GM23338 (cell line): Measurements from ENCODE around the gene TBX18. TPM values are rescaled to one million over a fixed set of nuclear protein-coding genes. Genes with fewer than 3 reads are reported as not detected.

Source experiments
- ATAC-seq: fragments of 200-7000 bp; cut with Tn5 transposase; 3 replicates; pipeline ENCODE4 v1.9.1; 2020
- DNase-seq: peaks from one replicate; pipeline ENCODE4 v3.0.0-alpha.2; 2015; ENCODE audit warnings: low spot score
- H2AFZ ChIP-seq: fragments of 200-600 bp; sonication (generic); 2 replicates; pipeline ENCODE4 v1.8.0; 2016; ENCODE audit warnings: antibody characterized with exemption, mild to moderate bottlenecking, moderate library complexity
- H3F3A ChIP-seq: fragments of 200-600 bp; sonication (generic); replicated peaks from 2 replicates; pipeline ENCODE4 v1.8.0; 2017; ENCODE audit warnings: antibody characterized with exemption, mixed run types, low read depth
- H3K27ac ChIP-seq: fragments of 200-600 bp; sonication (generic); 2 replicates; pipeline ENCODE4 v1.6.1; 2016; ENCODE audit warnings: low read depth
- H3K27me3 ChIP-seq: fragments of 200-600 bp; sonication (generic); 2 replicates; pipeline ENCODE4 v1.8.0; 2016; ENCODE audit warnings: mild to moderate bottlenecking, mixed run types, moderate library complexity; ENCODE audit not compliant: insufficient read depth
- H3K36me3 ChIP-seq: fragments of 200-600 bp; sonication (generic); 2 replicates; pipeline ENCODE4 v1.8.0; 2016; ENCODE audit warnings: mild to moderate bottlenecking; ENCODE audit not compliant: insufficient read depth
- H3K4me1 ChIP-seq: fragments of 200-600 bp; sonication (generic); 2 replicates; pipeline ENCODE4 v1.8.0; 2016; ENCODE audit warnings: mild to moderate bottlenecking, moderate library complexity; ENCODE audit not compliant: insufficient read depth
- H3K4me2 ChIP-seq: fragments of 200-600 bp; sonication (generic); 2 replicates; pipeline ENCODE4 v1.7.1; 2017; ENCODE audit warnings: mixed run types
- H3K4me3 ChIP-seq: fragments of 200-600 bp; sonication (generic); 2 replicates; pipeline ENCODE4 v1.6.1; 2016; ENCODE audit warnings: mixed run types
- H3K79me2 ChIP-seq: fragments of 200-600 bp; sonication (generic); replicated peaks from 2 replicates; pipeline ENCODE4 v1.8.0; 2017; ENCODE audit warnings: mild to moderate bottlenecking; ENCODE audit not compliant: insufficient read depth
- H3K9me2 ChIP-seq: fragments of 200-600 bp; sonication (generic); 2 replicates; pipeline ENCODE4 v1.8.0; 2017; ENCODE audit not compliant: insufficient read depth
- H4K20me1 ChIP-seq: fragments of 200-600 bp; sonication (generic); replicated peaks from 2 replicates; pipeline ENCODE4 v1.8.0; 2017; ENCODE audit warnings: mild to moderate bottlenecking; ENCODE audit not compliant: insufficient read depth
- H3K27ac Mint-ChIP-seq: 2 replicates; pipeline ENCODE4 v1.8.0; 2020; ENCODE audit warnings: inconsistent platforms, mild to moderate bottlenecking, moderate library complexity, mixed read lengths
- H3K27me3 Mint-ChIP-seq: 3 replicates; pipeline ENCODE4 v1.8.0; 2022; ENCODE audit warnings: low read depth, mild to moderate bottlenecking, moderate library complexity, mixed read lengths, inconsistent platforms; ENCODE audit not compliant: insufficient read depth, poor library complexity
- H3K36me3 Mint-ChIP-seq: 3 replicates; pipeline ENCODE4 v1.8.0; 2021; ENCODE audit warnings: low read depth, mild to moderate bottlenecking, inconsistent platforms, moderate library complexity, mixed read lengths
- H3K4me1 Mint-ChIP-seq: 3 replicates; pipeline ENCODE4 v1.8.0; 2020; ENCODE audit warnings: mild to moderate bottlenecking, inconsistent platforms, mixed read lengths
- H3K4me3 Mint-ChIP-seq: 3 replicates; pipeline ENCODE4 v1.8.0; 2021; ENCODE audit warnings: moderate library complexity, mild to moderate bottlenecking, inconsistent platforms, mixed read lengths
- H3K9me3 Mint-ChIP-seq: 3 replicates; pipeline ENCODE4 v1.8.0; 2020; ENCODE audit warnings: moderate library complexity, mild to moderate bottlenecking, inconsistent platforms, mixed read lengths
- EZH2 ChIP-seq: fragments of 200-600 bp; sonication (generic); IDR thresholded peaks from one replicate; pipeline ENCODE4 v1.8.0; 2017; ENCODE audit warnings: antibody characterized with exemption, mild to moderate bottlenecking, low read depth; ENCODE audit not compliant: unreplicated experiment
- EZH2phosphoT487 ChIP-seq: fragments of 200-600 bp; sonication (generic); IDR thresholded peaks from one replicate; pipeline ENCODE4 v1.8.1; 2018; ENCODE audit warnings: antibody characterized with exemption; ENCODE audit not compliant: unreplicated experiment
- JUNB ChIP-seq: IDR thresholded peaks from one replicate; pipeline ENCODE4 v1.6.1; 2016; ENCODE audit warnings: antibody characterized with exemption; ENCODE audit not compliant: unreplicated experiment
- POLR2AphosphoS5 ChIP-seq: IDR thresholded peaks from 2 replicates; pipeline ENCODE4 v1.6.1; 2016; ENCODE audit warnings: antibody characterized with exemption, low read depth
- STAT1 ChIP-seq: IDR thresholded peaks from one replicate; pipeline ENCODE4 v1.6.1; 2016; ENCODE audit warnings: antibody characterized with exemption; ENCODE audit not compliant: unreplicated experiment
- ZNF114 ChIP-seq: fragments of 250-450 bp; sonication (Bioruptor Pico); IDR thresholded peaks from 2 replicates; pipeline ENCODE4 v1.5.0; 2020; ENCODE audit warnings: mild to moderate bottlenecking, moderate library complexity
- polyA plus RNA-seq: library from polyadenylated mRNA; unstranded; fragments of >200 nt; fragmentation: Nextera tagmentation; extraction: Ambion mirVana; gene quantifications from 2 replicates; pipeline ENCODE4 v1.2.1, GENCODE V29; 2016
- total RNA-seq: library from RNA; depleted of rRNA; stranded (reverse); fragments of >200 nt; shearing (Covaris generic); gene quantifications from 2 replicates; pipeline ENCODE4 v1.2.3, GENCODE V29; 2014
- TF ChIP-seq, protein P1 (sequence below): IDR thresholded peaks from 2 replicates; pipeline ENCODE4 v1.6.1; 2016; ENCODE audit warnings: antibody characterized with exemption
- TF ChIP-seq, protein P2 (sequence below), 2 experiments: fragments of 200-600 bp in 1 of 2; sonication (generic) in 1 of 2; conservative IDR thresholded peaks; 2 replicates each; pipeline versions ENCODE4 v1.5.1 to v1.6.1; 2016 to 2017; ENCODE audit warnings: antibody characterized with exemption in 2 of 2, low read depth in 2 of 2, mild to moderate bottlenecking in 2 of 2, moderate library complexity in 1 of 2
- TF ChIP-seq, protein P3 (sequence below): IDR thresholded peaks from one replicate; pipeline ENCODE4 v1.6.1; 2018; ENCODE audit warnings: antibody characterized with exemption; ENCODE audit not compliant: unreplicated experiment
- TF ChIP-seq, protein P4 (sequence below): fragments of 250-450 bp; sonication (Bioruptor Pico); IDR thresholded peaks from 2 replicates; pipeline ENCODE4 v1.5.0; 2020; ENCODE audit warnings: mild to moderate bottlenecking, moderate library complexity

TBX18 gene
- total and polyA plus RNA-seq, 2 experiments from 2014 or later: 0.03 TPM; not detected in 1

DNA sequence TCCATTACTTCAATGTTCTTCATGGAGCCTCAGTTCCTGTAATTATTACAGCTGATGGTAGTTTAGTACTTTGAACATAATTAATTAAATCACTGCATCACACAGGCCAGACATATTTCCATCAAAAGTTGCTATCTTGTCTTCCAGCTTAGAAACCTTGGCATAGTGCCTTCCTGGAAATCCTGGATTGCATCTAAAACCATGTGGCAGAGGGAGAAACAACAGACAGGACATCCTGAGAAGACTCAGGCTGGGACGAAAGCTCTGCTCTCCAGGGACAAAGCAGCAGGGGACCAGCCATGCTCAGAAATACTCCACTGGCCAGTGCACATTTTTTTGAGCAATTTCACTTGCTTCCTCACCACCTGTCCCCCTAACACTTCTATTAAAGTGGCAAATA is 55.3 kb downstream of the TBX18 start:
- H3K4me1 ChIP-seq: no peaks in the 10 kb centered on the region
- H3K9me2 ChIP-seq: no peaks in the 10 kb centered on the region
- no peaks in the 10 kb centered on the region for H3K27me3 ChIP-seq
- DNase-seq (no peak), ATAC-seq (no peak)
- H3K79me2 ChIP-seq: no peaks in the 10 kb centered on the region
- Mint-ChIP-seq H3K4me3 (no peak overlapping the region), H3K36me3 (no peaks in the 10 kb centered on the region), H3K27ac (no peak overlapping the region), H3K4me1 (no peaks in the 10 kb centered on the region), H3K27me3 (peaks cover 2% of the 10 kb centered on the region), H3K9me3 (no peaks in the 10 kb centered on the region)
- no peaks in the 10 kb centered on the region for H3F3A ChIP-seq
- H3K27ac ChIP-seq: no peak overlapping the region
- no peaks in the 10 kb centered on the region for H4K20me1 ChIP-seq
- TF ChIP-seq, protein P1, sequence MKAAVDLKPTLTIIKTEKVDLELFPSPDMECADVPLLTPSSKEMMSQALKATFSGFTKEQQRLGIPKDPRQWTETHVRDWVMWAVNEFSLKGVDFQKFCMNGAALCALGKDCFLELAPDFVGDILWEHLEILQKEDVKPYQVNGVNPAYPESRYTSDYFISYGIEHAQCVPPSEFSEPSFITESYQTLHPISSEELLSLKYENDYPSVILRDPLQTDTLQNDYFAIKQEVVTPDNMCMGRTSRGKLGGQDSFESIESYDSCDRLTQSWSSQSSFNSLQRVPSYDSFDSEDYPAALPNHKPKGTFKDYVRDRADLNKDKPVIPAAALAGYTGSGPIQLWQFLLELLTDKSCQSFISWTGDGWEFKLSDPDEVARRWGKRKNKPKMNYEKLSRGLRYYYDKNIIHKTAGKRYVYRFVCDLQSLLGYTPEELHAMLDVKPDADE: no peak
- no peak overlapping the region for H2AFZ ChIP-seq
- H3K4me3 ChIP-seq: no peak overlapping the region
- H3K4me2 ChIP-seq: no peak overlapping the region
- no peaks in the 10 kb centered on the region for H3K36me3 ChIP-seq

DNA sequence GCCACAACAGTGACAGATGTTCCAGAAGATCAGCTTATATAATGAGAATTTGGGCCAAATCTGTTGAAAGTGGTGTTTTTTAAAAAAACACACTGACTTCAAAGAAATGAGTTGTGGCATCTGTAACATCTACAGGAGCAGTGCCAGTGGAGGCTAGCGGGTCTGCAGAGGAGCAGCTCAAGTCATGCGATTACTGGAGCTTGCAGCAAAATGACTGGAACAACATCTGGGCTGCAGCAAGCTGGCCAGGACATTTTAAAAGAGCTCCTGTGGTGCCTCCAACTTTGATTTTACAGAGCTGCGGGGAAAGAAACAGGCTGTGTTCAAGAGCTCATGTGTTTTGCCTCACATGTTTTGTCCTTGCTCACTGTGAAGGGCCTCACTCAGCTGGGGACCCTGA is 57.2 kb downstream of the TBX18 start:
- H3K27ac Mint-ChIP-seq: no peak overlapping the region
- TF ChIP-seq, protein P2, sequence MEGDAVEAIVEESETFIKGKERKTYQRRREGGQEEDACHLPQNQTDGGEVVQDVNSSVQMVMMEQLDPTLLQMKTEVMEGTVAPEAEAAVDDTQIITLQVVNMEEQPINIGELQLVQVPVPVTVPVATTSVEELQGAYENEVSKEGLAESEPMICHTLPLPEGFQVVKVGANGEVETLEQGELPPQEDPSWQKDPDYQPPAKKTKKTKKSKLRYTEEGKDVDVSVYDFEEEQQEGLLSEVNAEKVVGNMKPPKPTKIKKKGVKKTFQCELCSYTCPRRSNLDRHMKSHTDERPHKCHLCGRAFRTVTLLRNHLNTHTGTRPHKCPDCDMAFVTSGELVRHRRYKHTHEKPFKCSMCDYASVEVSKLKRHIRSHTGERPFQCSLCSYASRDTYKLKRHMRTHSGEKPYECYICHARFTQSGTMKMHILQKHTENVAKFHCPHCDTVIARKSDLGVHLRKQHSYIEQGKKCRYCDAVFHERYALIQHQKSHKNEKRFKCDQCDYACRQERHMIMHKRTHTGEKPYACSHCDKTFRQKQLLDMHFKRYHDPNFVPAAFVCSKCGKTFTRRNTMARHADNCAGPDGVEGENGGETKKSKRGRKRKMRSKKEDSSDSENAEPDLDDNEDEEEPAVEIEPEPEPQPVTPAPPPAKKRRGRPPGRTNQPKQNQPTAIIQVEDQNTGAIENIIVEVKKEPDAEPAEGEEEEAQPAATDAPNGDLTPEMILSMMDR (conservative IDR thresholded peaks at IDR 0.05; ENCODE audit: low read depth in 2 of 2): no peak
- TF ChIP-seq, protein P3, sequence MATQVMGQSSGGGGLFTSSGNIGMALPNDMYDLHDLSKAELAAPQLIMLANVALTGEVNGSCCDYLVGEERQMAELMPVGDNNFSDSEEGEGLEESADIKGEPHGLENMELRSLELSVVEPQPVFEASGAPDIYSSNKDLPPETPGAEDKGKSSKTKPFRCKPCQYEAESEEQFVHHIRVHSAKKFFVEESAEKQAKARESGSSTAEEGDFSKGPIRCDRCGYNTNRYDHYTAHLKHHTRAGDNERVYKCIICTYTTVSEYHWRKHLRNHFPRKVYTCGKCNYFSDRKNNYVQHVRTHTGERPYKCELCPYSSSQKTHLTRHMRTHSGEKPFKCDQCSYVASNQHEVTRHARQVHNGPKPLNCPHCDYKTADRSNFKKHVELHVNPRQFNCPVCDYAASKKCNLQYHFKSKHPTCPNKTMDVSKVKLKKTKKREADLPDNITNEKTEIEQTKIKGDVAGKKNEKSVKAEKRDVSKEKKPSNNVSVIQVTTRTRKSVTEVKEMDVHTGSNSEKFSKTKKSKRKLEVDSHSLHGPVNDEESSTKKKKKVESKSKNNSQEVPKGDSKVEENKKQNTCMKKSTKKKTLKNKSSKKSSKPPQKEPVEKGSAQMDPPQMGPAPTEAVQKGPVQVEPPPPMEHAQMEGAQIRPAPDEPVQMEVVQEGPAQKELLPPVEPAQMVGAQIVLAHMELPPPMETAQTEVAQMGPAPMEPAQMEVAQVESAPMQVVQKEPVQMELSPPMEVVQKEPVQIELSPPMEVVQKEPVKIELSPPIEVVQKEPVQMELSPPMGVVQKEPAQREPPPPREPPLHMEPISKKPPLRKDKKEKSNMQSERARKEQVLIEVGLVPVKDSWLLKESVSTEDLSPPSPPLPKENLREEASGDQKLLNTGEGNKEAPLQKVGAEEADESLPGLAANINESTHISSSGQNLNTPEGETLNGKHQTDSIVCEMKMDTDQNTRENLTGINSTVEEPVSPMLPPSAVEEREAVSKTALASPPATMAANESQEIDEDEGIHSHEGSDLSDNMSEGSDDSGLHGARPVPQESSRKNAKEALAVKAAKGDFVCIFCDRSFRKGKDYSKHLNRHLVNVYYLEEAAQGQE: no peak
- TF ChIP-seq, protein P4, sequence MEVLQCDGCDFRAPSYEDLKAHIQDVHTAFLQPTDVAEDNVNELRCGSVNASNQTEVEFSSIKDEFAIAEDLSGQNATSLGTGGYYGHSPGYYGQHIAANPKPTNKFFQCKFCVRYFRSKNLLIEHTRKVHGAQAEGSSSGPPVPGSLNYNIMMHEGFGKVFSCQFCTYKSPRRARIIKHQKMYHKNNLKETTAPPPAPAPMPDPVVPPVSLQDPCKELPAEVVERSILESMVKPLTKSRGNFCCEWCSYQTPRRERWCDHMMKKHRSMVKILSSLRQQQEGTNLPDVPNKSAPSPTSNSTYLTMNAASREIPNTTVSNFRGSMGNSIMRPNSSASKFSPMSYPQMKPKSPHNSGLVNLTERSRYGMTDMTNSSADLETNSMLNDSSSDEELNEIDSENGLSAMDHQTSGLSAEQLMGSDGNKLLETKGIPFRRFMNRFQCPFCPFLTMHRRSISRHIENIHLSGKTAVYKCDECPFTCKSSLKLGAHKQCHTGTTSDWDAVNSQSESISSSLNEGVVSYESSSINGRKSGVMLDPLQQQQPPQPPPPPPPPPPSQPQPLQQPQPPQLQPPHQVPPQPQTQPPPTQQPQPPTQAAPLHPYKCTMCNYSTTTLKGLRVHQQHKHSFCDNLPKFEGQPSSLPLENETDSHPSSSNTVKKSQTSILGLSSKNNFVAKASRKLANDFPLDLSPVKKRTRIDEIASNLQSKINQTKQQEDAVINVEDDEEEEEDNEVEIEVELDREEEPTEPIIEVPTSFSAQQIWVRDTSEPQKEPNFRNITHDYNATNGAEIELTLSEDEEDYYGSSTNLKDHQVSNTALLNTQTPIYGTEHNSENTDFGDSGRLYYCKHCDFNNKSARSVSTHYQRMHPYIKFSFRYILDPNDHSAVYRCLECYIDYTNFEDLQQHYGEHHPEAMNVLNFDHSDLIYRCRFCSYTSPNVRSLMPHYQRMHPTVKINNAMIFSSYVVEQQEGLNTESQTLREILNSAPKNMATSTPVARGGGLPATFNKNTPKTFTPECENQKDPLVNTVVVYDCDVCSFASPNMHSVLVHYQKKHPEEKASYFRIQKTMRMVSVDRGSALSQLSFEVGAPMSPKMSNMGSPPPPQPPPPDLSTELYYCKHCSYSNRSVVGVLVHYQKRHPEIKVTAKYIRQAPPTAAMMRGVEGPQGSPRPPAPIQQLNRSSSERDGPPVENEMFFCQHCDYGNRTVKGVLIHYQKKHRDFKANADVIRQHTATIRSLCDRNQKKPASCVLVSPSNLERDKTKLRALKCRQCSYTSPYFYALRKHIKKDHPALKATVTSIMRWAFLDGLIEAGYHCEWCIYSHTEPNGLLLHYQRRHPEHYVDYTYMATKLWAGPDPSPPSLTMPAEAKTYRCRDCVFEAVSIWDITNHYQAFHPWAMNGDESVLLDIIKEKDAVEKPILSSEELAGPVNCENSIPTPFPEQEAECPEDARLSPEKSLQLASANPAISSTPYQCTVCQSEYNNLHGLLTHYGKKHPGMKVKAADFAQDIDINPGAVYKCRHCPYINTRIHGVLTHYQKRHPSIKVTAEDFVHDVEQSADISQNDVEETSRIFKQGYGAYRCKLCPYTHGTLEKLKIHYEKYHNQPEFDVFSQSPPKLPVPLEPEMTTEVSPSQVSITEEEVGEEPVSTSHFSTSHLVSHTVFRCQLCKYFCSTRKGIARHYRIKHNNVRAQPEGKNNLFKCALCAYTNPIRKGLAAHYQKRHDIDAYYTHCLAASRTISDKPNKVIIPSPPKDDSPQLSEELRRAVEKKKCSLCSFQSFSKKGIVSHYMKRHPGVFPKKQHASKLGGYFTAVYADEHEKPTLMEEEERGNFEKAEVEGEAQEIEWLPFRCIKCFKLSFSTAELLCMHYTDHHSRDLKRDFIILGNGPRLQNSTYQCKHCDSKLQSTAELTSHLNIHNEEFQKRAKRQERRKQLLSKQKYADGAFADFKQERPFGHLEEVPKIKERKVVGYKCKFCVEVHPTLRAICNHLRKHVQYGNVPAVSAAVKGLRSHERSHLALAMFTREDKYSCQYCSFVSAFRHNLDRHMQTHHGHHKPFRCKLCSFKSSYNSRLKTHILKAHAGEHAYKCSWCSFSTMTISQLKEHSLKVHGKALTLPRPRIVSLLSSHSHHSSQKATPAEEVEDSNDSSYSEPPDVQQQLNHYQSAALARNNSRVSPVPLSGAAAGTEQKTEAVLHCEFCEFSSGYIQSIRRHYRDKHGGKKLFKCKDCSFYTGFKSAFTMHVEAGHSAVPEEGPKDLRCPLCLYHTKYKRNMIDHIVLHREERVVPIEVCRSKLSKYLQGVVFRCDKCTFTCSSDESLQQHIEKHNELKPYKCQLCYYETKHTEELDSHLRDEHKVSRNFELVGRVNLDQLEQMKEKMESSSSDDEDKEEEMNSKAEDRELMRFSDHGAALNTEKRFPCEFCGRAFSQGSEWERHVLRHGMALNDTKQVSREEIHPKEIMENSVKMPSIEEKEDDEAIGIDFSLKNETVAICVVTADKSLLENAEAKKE: no peak
- TF ChIP-seq STAT1 (no peak), JUNB (no peak), ZNF114 (CRISPR knock-in tag) (no peak), EZH2 (no peak), POLR2AphosphoS5 (no peak), EZH2phosphoT487 (no peak)

More for the DNA sequence above, 57.2 kb downstream of the TBX18 start:
- Histone ChIP-seq H3K4me1 (no peaks in the 10 kb centered on the region), H3K4me2 (no peak overlapping the region), H3K27me3 (no peaks in the 10 kb centered on the region), H3K79me2 (no peaks in the 10 kb centered on the region), H3K27ac (no peak overlapping the region), H3F3A (no peaks in the 10 kb centered on the region), H3K4me3 (no peak overlapping the region), H2AFZ (no peak overlapping the region), H3K9me2 (no peaks in the 10 kb centered on the region), H3K36me3 (no peaks in the 10 kb centered on the region), H4K20me1 (no peaks in the 10 kb centered on the region)
- Mint-ChIP-seq H3K36me3 (no peaks in the 10 kb centered on the region), H3K4me3 (no peak overlapping the region), H3K27me3 (peaks cover 2% of the 10 kb centered on the region), H3K9me3 (0 out of 3 replicates have a peak, but pooled peaks cover 3% of the 10 kb centered on the region), H3K4me1 (no peaks in the 10 kb centered on the region)
- no peak for ATAC-seq
- DNase-seq: no peak
